Heart left ventricle (tissue), 16 donors: Measurements from ENCODE around the gene KANTR. TPM values are rescaled to one million over a fixed set of nuclear protein-coding genes. Genes with fewer than 3 reads are reported as not detected.
A peak's percentile ranks its signal among the peaks of the same experiment; 100 is the strongest.

ENCODE experiments used
- ATAC-seq, 4 donors: fragments of 200-7000 bp; cut with Tn5 transposase; one replicate each; pipeline ENCODE4 v1.9.1; 2020 to 2022; ENCODE audit warnings: moderate library complexity in 4 of 4, mild to moderate bottlenecking in 3 of 4, moderate number of reproducible peaks in 1 of 4
- DNase-seq, 5 donors: peaks; one replicate each; pipeline ENCODE4 v3.0.0-alpha.2; 2020
- H3K27ac ChIP-seq, 12 donors: fragments of 200-600 bp; sonication (generic) in 4 of 12; one replicate each; pipeline versions ENCODE4 v1.5.0 to v1.8.0; 2016 to 2022; ENCODE audit warnings: mild to moderate bottlenecking in 2 of 12
- H3K27me3 ChIP-seq, 9 donors: fragments of 200-600 bp; sonication (generic) in 2 of 9; one replicate each; pipeline versions ENCODE4 v1.5.1 to v1.8.0; 2016 to 2022; ENCODE audit warnings: mild to moderate bottlenecking in 3 of 9
- H3K36me3 ChIP-seq, 9 donors: fragments of 200-600 bp; sonication (generic) in 2 of 9; one replicate each; pipeline versions ENCODE4 v1.5.0 to v1.8.0; 2018 to 2022; ENCODE audit warnings: mild to moderate bottlenecking in 2 of 9
- H3K4me1 ChIP-seq, 12 donors: fragments of 200-600 bp; sonication (generic) in 4 of 12; one replicate each; pipeline versions ENCODE4 v1.5.0 to v1.8.0; 2016 to 2022; ENCODE audit warnings: mild to moderate bottlenecking in 3 of 12
- H3K4me3 ChIP-seq, 12 donors: fragments of 200-600 bp; sonication (generic) in 4 of 12; one replicate each; pipeline versions ENCODE4 v1.5.0 to v1.8.0; 2017 to 2022; ENCODE audit warnings: mild to moderate bottlenecking in 9 of 12, moderate library complexity in 4 of 12
- H3K9me3 ChIP-seq, 12 donors: fragments of 200-600 bp; sonication (generic) in 4 of 12; one replicate each; pipeline versions ENCODE4 v1.5.0 to v1.8.0; 2016 to 2022; ENCODE audit warnings: mild to moderate bottlenecking in 1 of 12
- POLR2A ChIP-seq, 2 donors: fragments of 450-650 bp; IDR thresholded peaks; one replicate each; pipeline ENCODE4 v1.6.1; 2017; ENCODE audit warnings: antibody characterized with exemption in 2 of 2, mild to moderate bottlenecking in 2 of 2, moderate library complexity in 2 of 2
- WGBS, 4 donors: extraction: QIAGEN DNeasy Blood & Tissue Kit in 2 of 4; methylation state at CpG; one replicate each; pipeline versions ENCODE4 v1.1.5 to v1.1.7; 2013 to 2018; 5-methylcytosine and 5-hydroxymethylcytosine counted together
- intact Hi-C, 10 donors: fragments of 100-400 bp; cut with DNase I; formaldehyde crosslinking; loops; one replicate each; pipeline versions ENCODE4 v1.11.1 to v1.14.2; 2022
- polyA plus RNA-seq, 2 donors: library from polyadenylated mRNA; stranded (reverse); fragments of 200-250 nt; gene quantifications; one replicate each; pipeline ENCODE4 v1.2.3, GENCODE V29; 2013
- total RNA-seq, 9 donors: library from RNA; depleted of rRNA in 2 of 9; stranded (reverse); fragments of >200 nt in 2 of 9; fragmentation: NEBNext Ultra II Directional in 3 of 9; extraction: Animal tissue kit (Norgen Biotek cat#: 25700) in 3 of 9; gene quantifications; one replicate each; pipeline versions ENCODE4 v1.1.0 to v1.2.4, GENCODE V29; 2016 to 2023
- TF ChIP-seq, protein P1 (sequence below), 12 donors: fragments of 200-600 bp; sonication (generic) in 4 of 12; IDR thresholded peaks; one replicate each; pipeline versions ENCODE4 v1.5.0 to v1.8.0; 2018 to 2022; ENCODE audit warnings: antibody characterized with exemption in 12 of 12, mild to moderate bottlenecking in 5 of 12
- donor health status: ischemic (EF 13 %, LVEDD 7.1; RV severe dilation, severe dysfunction).
- donor health status: healthy with polysubstance abuse.
- donor health status: DM: no; HTN: yes; CAD: no.
- donor health status: DM: no; HTN: no; CAD: no.
- donor health status: ischemic (EF 25% LVEDD 6.9; RV normal size, moderate dysfunction).
- donor health status: ischemic (EF 25% LVEDD 5.7; RV mildly dilated, moderate dysfunction).
- donor health status: healthy.
- donor health status: DM: yes; HTN: yes; CAD: no.
- donor health status: ischemic (EF 35%, LVEDD 5.7; RV mildly dilated, moderate dysfunction).
- donor health status: nonischemic (EF 11% LVEDD 7.7; RV severe dilation, severe dysfunction).
- donor health status: DM: yes; HTN: yes; CAD: no.
- donor health status: PGD.
- donor health status: ischemic (EF 29% LVEDD 5.4; RV normal size, mild dysfunction).
- donor health status: nonischemic (EF 23%, LVEDD 6.1; RV moderate dilation, normal function).

Gene KANTR
- total and polyA plus RNA-seq, 11 donors = 2.5 to 9.2 (median 6.0) TPM

DNA sequence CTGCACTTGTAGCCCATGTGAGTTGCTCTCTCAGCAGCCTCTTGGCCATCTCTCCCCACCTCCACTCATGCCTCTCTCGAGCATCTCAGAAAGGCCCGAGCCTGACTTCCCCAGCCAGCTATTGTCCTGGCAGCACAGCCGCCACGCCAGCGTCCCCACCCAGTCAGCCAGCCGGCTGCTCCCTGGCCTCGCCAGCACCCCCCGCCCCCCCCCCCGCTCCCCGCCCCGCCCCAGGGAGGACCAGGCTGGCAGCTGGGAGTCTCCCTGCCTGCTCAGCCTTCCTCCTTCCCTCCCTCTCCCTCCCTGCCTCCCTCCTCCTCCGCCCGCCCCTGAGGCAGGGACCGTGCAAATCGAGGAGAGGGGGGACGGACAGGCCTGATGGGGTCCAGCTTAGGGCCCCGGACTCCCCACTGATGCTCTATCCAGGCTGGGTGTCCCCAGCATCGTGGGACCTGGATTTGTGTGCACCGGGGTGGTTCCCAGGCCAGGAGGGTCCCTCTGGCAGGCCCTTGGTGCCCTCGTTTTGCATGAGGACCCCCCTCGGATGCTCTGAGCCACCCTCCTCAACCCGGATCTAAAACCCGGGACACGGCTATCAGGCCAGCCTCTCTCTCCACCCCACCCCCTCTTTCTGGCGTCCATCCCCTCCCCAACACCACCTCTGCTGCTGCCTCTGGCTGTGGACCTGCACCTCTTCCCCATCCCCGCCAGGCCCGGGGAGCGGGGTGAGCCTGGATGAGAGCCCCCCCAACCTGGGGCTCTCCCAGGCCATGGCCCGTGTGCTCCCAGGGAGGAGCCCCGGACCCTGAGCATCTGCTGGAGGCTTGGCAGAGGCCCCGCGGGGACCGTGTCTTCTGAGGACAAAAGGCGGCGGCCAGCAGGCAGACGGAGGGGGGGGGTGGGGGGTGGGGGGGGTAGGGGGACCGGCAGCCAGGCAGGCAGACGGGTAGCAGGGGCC lies 45.5 kb upstream of the KANTR start, which contains the start of gene GPR173:
Gene GPR173 (plus strand): TSS at position 621 of the 958 bp plus-strand sequence. CDS start 27,833 bp downstream, outside the sequence.
- Histone ChIP-seq H3K36me3 (no peaks in the 10 kb centered on the region), H3K27me3 (peaks cover 0 to 13% (median 0%) of the 10 kb centered on the region in 9 donors), H3K4me1 (peaks cover 0 to 5% (median 0%) of the 10 kb centered on the region in 12 donors), H3K27ac (peak within 1 kb of the TSS in 5 of 12 donors; percentile 3 to 46 (median 23)), H3K4me3 (peak within 1 kb of the TSS in 11 of 12 donors; percentile 15 to 63 (median 46)), H3K9me3 (no peaks in the 10 kb centered on the region)
- ATAC-seq = peak; percentile 70 to 95 (median 92)
- no peak for TF ChIP-seq POLR2A (IDR thresholded peaks at IDR 0.05)
- TF ChIP-seq, protein P1, sequence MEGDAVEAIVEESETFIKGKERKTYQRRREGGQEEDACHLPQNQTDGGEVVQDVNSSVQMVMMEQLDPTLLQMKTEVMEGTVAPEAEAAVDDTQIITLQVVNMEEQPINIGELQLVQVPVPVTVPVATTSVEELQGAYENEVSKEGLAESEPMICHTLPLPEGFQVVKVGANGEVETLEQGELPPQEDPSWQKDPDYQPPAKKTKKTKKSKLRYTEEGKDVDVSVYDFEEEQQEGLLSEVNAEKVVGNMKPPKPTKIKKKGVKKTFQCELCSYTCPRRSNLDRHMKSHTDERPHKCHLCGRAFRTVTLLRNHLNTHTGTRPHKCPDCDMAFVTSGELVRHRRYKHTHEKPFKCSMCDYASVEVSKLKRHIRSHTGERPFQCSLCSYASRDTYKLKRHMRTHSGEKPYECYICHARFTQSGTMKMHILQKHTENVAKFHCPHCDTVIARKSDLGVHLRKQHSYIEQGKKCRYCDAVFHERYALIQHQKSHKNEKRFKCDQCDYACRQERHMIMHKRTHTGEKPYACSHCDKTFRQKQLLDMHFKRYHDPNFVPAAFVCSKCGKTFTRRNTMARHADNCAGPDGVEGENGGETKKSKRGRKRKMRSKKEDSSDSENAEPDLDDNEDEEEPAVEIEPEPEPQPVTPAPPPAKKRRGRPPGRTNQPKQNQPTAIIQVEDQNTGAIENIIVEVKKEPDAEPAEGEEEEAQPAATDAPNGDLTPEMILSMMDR (IDR thresholded peaks at IDR 0.05) = no peak
- DNase-seq = peak; percentile 40 to 64 (median 55)
- intact Hi-C loops = no loop called here
- WGBS, 4 donors = 1 to 30% (median 15%) methylated on average over 21 to 31 of the region's 38 CpGs

DNA sequence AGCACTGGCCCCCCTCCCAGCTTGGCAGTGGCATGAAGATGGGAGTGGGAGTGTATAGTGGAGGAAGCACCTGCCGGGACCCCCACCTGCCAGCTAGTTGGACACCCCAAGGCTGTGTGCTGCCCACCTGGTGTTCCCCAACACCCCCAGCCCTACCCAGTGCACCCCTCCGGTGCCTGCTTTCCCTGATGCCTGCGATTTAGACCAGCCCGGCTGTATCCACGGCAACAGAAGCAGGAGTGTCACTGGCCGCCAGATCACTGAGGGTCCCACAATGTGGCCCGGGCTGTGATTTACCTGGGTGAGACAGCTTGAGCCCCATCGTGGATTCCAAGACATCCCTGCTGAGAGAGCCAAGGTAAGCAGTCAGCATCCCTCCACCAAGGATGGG lies 44.8 kb upstream of the KANTR start:
- Histone ChIP-seq H3K4me3 (peak overlapping the region in 11 of 12 donors; percentile 9 to 63 (median 46)), H3K27ac (no peak overlapping the region), H3K27me3 (peaks cover 0 to 10% (median 0%) of the 10 kb centered on the region in 9 donors), H3K36me3 (no peaks in the 10 kb centered on the region), H3K4me1 (peaks cover 0 to 5% (median 0%) of the 10 kb centered on the region in 12 donors), H3K9me3 (no peaks in the 10 kb centered on the region)
- 13 to 39% (median 29%) methylated on average over 5 to 8 of the region's 8 CpGs for WGBS, 4 donors
- TF ChIP-seq, protein P1 (IDR thresholded peaks at IDR 0.05) = no peak
- TF ChIP-seq POLR2A (IDR thresholded peaks at IDR 0.05) = no peak
- intact Hi-C loops = no loop called here
- ATAC-seq (no peak), DNase-seq (no peak)

GRCh38 chrX:53050841-53051240 lies 43.1 kb upstream of the KANTR start:
- WGBS, 4 donors = 82 to 88% (median 87%) methylated on average over 6 of the region's 6 CpGs
- intact Hi-C loops = no loop called here
- no peak overlapping the region for H3K27ac ChIP-seq
- H3K4me3 ChIP-seq = no peak overlapping the region
- ATAC-seq = no peak
- H3K9me3 ChIP-seq = no peaks in the 10 kb centered on the region
- H3K27me3 ChIP-seq = peaks cover 0 to 10% (median 0%) of the 10 kb centered on the region in 9 donors
- no peak for DNase-seq
- no peaks in the 10 kb centered on the region for H3K36me3 ChIP-seq
- TF ChIP-seq, protein P1 (IDR thresholded peaks at IDR 0.05) = no peak
- TF ChIP-seq POLR2A (IDR thresholded peaks at IDR 0.05) = no peak
- H3K4me1 ChIP-seq = peaks cover 0 to 5% (median 0%) of the 10 kb centered on the region in 12 donors

GRCh38 chrX:53055244-53055849 lies 38.6 kb upstream of the KANTR start:
- no peak overlapping the region for H3K4me3 ChIP-seq
- WGBS, 4 donors = 74 to 92% (median 84%) methylated on average over 6 of the region's 6 CpGs
- no peaks in the 10 kb centered on the region for H3K9me3 ChIP-seq
- H3K36me3 ChIP-seq = no peaks in the 10 kb centered on the region
- H3K4me1 ChIP-seq = no peaks in the 10 kb centered on the region
- H3K27me3 ChIP-seq = peaks cover 0 to 5% (median 0%) of the 10 kb centered on the region in 9 donors
- no peak for TF ChIP-seq POLR2A (IDR thresholded peaks at IDR 0.05)
- TF ChIP-seq, protein P1 (IDR thresholded peaks at IDR 0.05) = no peak
- ATAC-seq (no peak), DNase-seq (no peak)
- intact Hi-C loops = no loop called here
- no peak overlapping the region for H3K27ac ChIP-seq
